OCI-LY7 (cell line): Measurements from ENCODE around the gene MRPL28. TPM values are rescaled to one million over a fixed set of nuclear protein-coding genes. Genes with fewer than 3 reads are reported as not detected.
"Not testable (repeated sequence)": the region's sequence is repeated elsewhere in the genome, so short reads cannot be mapped to it uniquely, and the experiment has no call there.

Source experiments
- BruUV-seq: library from RNA; stranded (reverse); fragments of 400-500 nt; replicated peaks from 2 replicates; lab custom pipeline; 2021; lab: Mats Ljungman, UMichigan
- CTCF ChIA-PET: fragments of 300-600 bp; sonication (Branson Sonifier 250); formaldehyde crosslinking; loops from one replicate; lab custom pipeline; 2022; ENCODE audit warnings: antibody characterized with exemption; ENCODE audit not compliant: unreplicated experiment; lab: Charles Lee
- POLR2A ChIA-PET: fragments of 300-600 bp; sonication (Branson Sonifier 250); formaldehyde crosslinking; loops from one replicate; lab custom pipeline; 2022; ENCODE audit warnings: antibody characterized with exemption; lab: Charles Lee
- DNase-seq: peaks from one replicate; pipeline ENCODE4 v3.0.0-alpha.2; 2015; ENCODE audit warnings: low spot score
- H2AFZ ChIP-seq: fragments of 200-600 bp; sonication (generic), shearing (Covaris generic); 2 replicates; pipeline ENCODE4 v1.6.1; 2014; ENCODE audit warnings: mild to moderate bottlenecking, antibody characterized with exemption, low read length, moderate library complexity
- H3K27ac ChIP-seq: fragments of 200-600 bp; sonication (generic); 2 replicates; pipeline ENCODE4 v1.5.1; 2014; ENCODE audit warnings: mixed run types, low read depth, mild to moderate bottlenecking, moderate library complexity, low read length, inconsistent platforms; ENCODE audit not compliant: poor library complexity, severe bottlenecking
- H3K36me3 ChIP-seq: fragments of 200-600 bp; sonication (generic); 2 replicates; pipeline ENCODE4 v1.6.1; 2014; ENCODE audit warnings: mild to moderate bottlenecking, antibody characterized with exemption, low read length, moderate library complexity, mixed read lengths; ENCODE audit not compliant: insufficient read depth
- H3K4me1 ChIP-seq: fragments of 200-600 bp; sonication (generic); 2 replicates; pipeline ENCODE4 v1.5.1; 2014; ENCODE audit warnings: mild to moderate bottlenecking, low read length; ENCODE audit not compliant: insufficient read depth, poor library complexity, severe bottlenecking
- H3K4me2 ChIP-seq: fragments of 200-600 bp; sonication (generic); 2 replicates; pipeline ENCODE4 v1.6.1; 2014; ENCODE audit warnings: mild to moderate bottlenecking, low read length
- H3K4me3 ChIP-seq: fragments of 200-600 bp; sonication (generic); 2 replicates; pipeline ENCODE4 v1.5.1; 2014; ENCODE audit warnings: mild to moderate bottlenecking, low read depth, low read length; ENCODE audit not compliant: poor library complexity, severe bottlenecking
- H3K79me2 ChIP-seq: fragments of 200-600 bp; sonication (generic); 2 replicates; pipeline ENCODE4 v1.6.1; 2016; ENCODE audit warnings: low read depth, mild to moderate bottlenecking, low read length, moderate library complexity, mixed read lengths; ENCODE audit not compliant: insufficient read depth
- H3K9me2 ChIP-seq: fragments of 200-600 bp; sonication (generic); 2 replicates; pipeline ENCODE4 v1.6.1; 2016; ENCODE audit warnings: mild to moderate bottlenecking, low read length, mixed read lengths; ENCODE audit not compliant: insufficient read depth
- H3K9me3 ChIP-seq: fragments of 200-600 bp; sonication (generic); 2 replicates; pipeline ENCODE4 v1.6.1; 2014; ENCODE audit warnings: mild to moderate bottlenecking, mixed run types, low read length, mixed read lengths
- H4K20me1 ChIP-seq: fragments of 200-600 bp; sonication (generic); 2 replicates; pipeline ENCODE4 v1.6.1; 2014; ENCODE audit warnings: mild to moderate bottlenecking, antibody characterized with exemption, low read length, moderate library complexity, mixed read lengths; ENCODE audit not compliant: insufficient read depth
- CTCF ChIP-seq: fragments of 200-600 bp; sonication (generic); conservative IDR thresholded peaks from 2 replicates; pipeline ENCODE4 v1.5.1; 2014; ENCODE audit warnings: mild to moderate bottlenecking, antibody characterized with exemption, low read length, moderate library complexity, mixed read lengths
- EZH2phosphoT487 ChIP-seq: fragments of 200-600 bp; sonication (generic); IDR thresholded peaks from 2 replicates; pipeline ENCODE4 v1.6.1; 2018; ENCODE audit warnings: low read depth, borderline replicate concordance, mild to moderate bottlenecking, mixed run types, antibody characterized with exemption, low read length, moderate library complexity, mixed read lengths
- intact Hi-C: fragments of 100-400 bp; cut with micrococcal nuclease; formaldehyde crosslinking; loops from one replicate; pipeline ENCODE4 v1.10.0; 2022; ENCODE audit not compliant: unreplicated experiment
- total RNA-seq, 2 experiments: library from RNA; depleted of rRNA in 1 of 2; stranded (reverse); fragments of >200 nt in 1 of 2; shearing (Covaris generic) in 1 of 2; gene quantifications; 2 replicates each; pipeline ENCODE4 v1.2.3, GENCODE V29; 2014 to 2022

Gene MRPL28
- total RNA-seq, 2 experiments from 2014 or later: 84.6 to 113 TPM

- Histone ChIP-seq H3K79me2 (peaks cover 9% of the 10 kb centered on the region; the same call in 1 of the 2 replicates), H3K4me3 (no peak overlapping the region), H2AFZ (no peak overlapping the region), H3K4me1 (peaks cover 22% of the 10 kb centered on the region), H3K9me3 (no peaks in the 10 kb centered on the region), H4K20me1 (no peaks in the 10 kb centered on the region), H3K4me2 (no peak overlapping the region), H3K36me3 (peaks cover 22% of the 10 kb centered on the region), H3K9me2 (no peaks in the 10 kb centered on the region), H3K27ac (no peak overlapping the region)
- TSS peak; percentile 77 for BruUV-seq
- TF ChIP-seq CTCF (no peak), EZH2phosphoT487 (no peak)
- intact Hi-C loops: no loop called here
- POLR2A ChIA-PET: interaction anchor here (1.4 kb wide), 1 partner anchor 115 kb away, joined by 3 read pairs; no protein-coding TSS in a partner anchor
- CTCF ChIA-PET: no interaction called here
- DNase-seq: no peak
Measured at GRCh38 chr16:350203-350602, 20.1 kb downstream of the MRPL28 start.

GRCh38 chr16:349211-349610, 21.1 kb downstream of the MRPL28 start:
- Histone ChIP-seq H3K4me1 (peaks cover 22% of the 10 kb centered on the region), H3K27ac (no peak overlapping the region), H3K4me2 (peak overlapping the region; percentile 18; the same call in 1 of the 2 replicates), H3K36me3 (peaks cover 32% of the 10 kb centered on the region), H3K9me2 (no peaks in the 10 kb centered on the region), H3K79me2 (peaks cover 13% of the 10 kb centered on the region; the same call in 1 of the 2 replicates), H4K20me1 (no peaks in the 10 kb centered on the region), H3K4me3 (no peak overlapping the region), H3K9me3 (no peaks in the 10 kb centered on the region), H2AFZ (no peak overlapping the region)
- no peak for DNase-seq
- ChIA-PET POLR2A (interaction anchor here (0.6 to 1.2 kb wide), 2 partner anchors 21 to 127 kb away, joined by 4 to 5 read pairs; partner anchors contain the start of gene MRPL28), CTCF (interaction anchor here (0.5 kb wide), 1 partner anchor 251 kb away, joined by 4 read pairs; no protein-coding TSS in a partner anchor)
- no TSS peak for BruUV-seq
- intact Hi-C loops: no loop called here
- TF ChIP-seq CTCF (no peak), EZH2phosphoT487 (no peak)

- POLR2A ChIA-PET: interaction anchor here (1.2 kb wide), 1 partner anchor 22 kb away, joined by 4 read pairs; the partner anchor contains the start of gene MRPL28
- H4K20me1 ChIP-seq, H2AFZ ChIP-seq, intact Hi-C loops, H3K27ac ChIP-seq, BruUV-seq, H3K4me2 ChIP-seq, CTCF ChIA-PET, DNase-seq, H3K4me3 ChIP-seq, H3K9me2 ChIP-seq, H3K9me3 ChIP-seq: not testable (repeated sequence)
- H3K4me1 ChIP-seq: peaks cover 21% of the 10 kb centered on the region
- peaks cover 32% of the 10 kb centered on the region for H3K36me3 ChIP-seq
- H3K79me2 ChIP-seq: peaks cover 17% of the 10 kb centered on the region; the same call in 1 of the 2 replicates
Measured at GRCh38 chr16:348495-348894, 21.8 kb downstream of the MRPL28 start.
